Thymus (tissue), 11 donors: ENCODE results near the gene SPG11. TPM values are rescaled to one million over a fixed set of nuclear protein-coding genes. Genes with fewer than 3 reads are reported as not detected.
"Not testable (repeated sequence)": the region's sequence is repeated elsewhere in the genome, so short reads cannot be mapped to it uniquely, and the experiment has no call there.

Source experiments
- DNase-seq, 9 donors: peaks; one replicate each; pipeline ENCODE4 v3.0.0-alpha.2; 2013; ENCODE audit warnings: low spot score in 9 of 9, low read depth in 6 of 9, missing footprints in 1 of 9
- H3K27ac ChIP-seq, 2 donors: one replicate each; pipeline ENCODE4 v1.5.1; 2013; ENCODE audit warnings: control low read depth in 1 of 2, low read depth in 1 of 2, low read length in 1 of 2, mild to moderate bottlenecking in 1 of 2, moderate library complexity in 1 of 2
- H3K27me3 ChIP-seq, 2 donors: one replicate each; pipeline ENCODE4 v1.5.1; 2013; ENCODE audit warnings: low read length in 1 of 2; ENCODE audit not compliant: control insufficient read depth in 2 of 2, insufficient read depth in 1 of 2
- H3K36me3 ChIP-seq, 2 donors: one replicate each; pipeline ENCODE4 v1.5.1; 2013; ENCODE audit warnings: low read length in 1 of 2, mild to moderate bottlenecking in 1 of 2, moderate library complexity in 1 of 2; ENCODE audit not compliant: control insufficient read depth in 2 of 2, insufficient read depth in 2 of 2
- H3K4me1 ChIP-seq, 2 donors: one replicate each; pipeline ENCODE4 v1.5.1; 2013; ENCODE audit warnings: low read length in 2 of 2; ENCODE audit not compliant: control insufficient read depth in 2 of 2, insufficient read depth in 2 of 2
- H3K4me3 ChIP-seq, 2 donors: one replicate each; pipeline ENCODE4 v1.5.1; 2013; ENCODE audit warnings: low read length in 2 of 2, control low read depth in 1 of 2, mild to moderate bottlenecking in 1 of 2
- H3K9me3 ChIP-seq, 2 donors: one replicate each; pipeline ENCODE4 v1.5.1; 2013; ENCODE audit warnings: low read length in 1 of 2, mild to moderate bottlenecking in 1 of 2; ENCODE audit not compliant: control insufficient read depth in 2 of 2, insufficient read depth in 1 of 2
- WGBS: extraction: QIAGEN DNeasy Blood & Tissue Kit; methylation state at CpG from one replicate; pipeline ENCODE4 v1.1.7; 2013; 5-methylcytosine and 5-hydroxymethylcytosine counted together
- polyA plus RNA-seq: library from polyadenylated mRNA; stranded (reverse); fragments of 200-250 nt; gene quantifications from one replicate; pipeline ENCODE4 v1.2.3, GENCODE V29; 2013
- total RNA-seq: library from RNA; stranded (reverse); fragments of 120-200 nt; gene quantifications from one replicate; pipeline ENCODE4 v1.2.4, GENCODE V29; 2013
- donor health status: healthy.

SPG11 gene
- total and polyA plus RNA-seq, 2 donors = 48.0 to 67.3 TPM

DNA sequence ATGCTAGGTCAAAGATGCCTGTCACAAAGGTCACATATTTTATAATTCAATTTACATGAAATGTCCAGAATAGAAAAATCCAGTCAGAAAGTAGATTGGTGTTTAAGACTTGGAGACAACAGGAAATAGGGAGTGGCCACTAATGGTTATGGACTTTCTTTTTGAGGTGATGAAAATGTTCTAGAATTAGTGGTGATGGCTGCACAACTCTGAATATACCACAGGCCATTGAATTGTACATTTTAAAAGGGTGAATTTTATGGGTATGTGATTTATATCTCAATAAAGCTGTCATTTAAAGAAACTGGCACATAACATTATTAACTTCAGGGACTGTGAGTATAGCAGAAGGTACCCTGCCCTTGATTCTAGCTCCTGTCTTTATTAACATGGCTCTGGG, 15.8 kb downstream of the SPG11 start:
- no peaks in the 10 kb centered on the region for H3K4me1 ChIP-seq
- no peak overlapping the region for H3K27ac ChIP-seq
- H3K27me3 ChIP-seq = no peaks in the 10 kb centered on the region
- no peak for DNase-seq
- no peaks in the 10 kb centered on the region for H3K9me3 ChIP-seq
- H3K4me3 ChIP-seq = no peak overlapping the region
- peaks cover 18 to 50% of the 10 kb centered on the region in 2 donors for H3K36me3 ChIP-seq

DNA sequence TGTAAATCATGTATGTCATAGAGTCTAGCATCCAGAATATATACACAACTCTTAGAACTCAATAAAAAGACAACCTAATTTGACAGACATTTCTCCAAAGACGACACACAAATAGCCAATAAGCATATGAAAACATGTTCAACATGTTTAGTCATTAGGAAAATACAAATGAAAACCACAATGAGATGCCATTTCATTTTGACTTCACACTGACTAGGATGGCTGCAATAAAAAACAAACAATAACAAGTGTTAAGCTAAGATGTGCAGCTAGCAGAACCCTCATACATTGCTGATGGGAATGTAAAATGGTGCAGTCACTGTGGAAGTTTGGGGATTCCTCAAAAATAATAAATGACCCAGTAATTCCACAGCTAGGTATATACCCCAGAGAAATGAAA, 16.4 kb downstream of the SPG11 start:
- Histone ChIP-seq H3K4me3 (no peak overlapping the region), H3K9me3 (no peaks in the 10 kb centered on the region), H3K36me3 (peaks cover 18 to 48% of the 10 kb centered on the region in 2 donors), H3K27ac (no peak overlapping the region), H3K27me3 (no peaks in the 10 kb centered on the region), H3K4me1 (no peaks in the 10 kb centered on the region)
- WGBS = 96% methylated on average over 1 of the region's 1 CpG
- DNase-seq = no peak

DNA sequence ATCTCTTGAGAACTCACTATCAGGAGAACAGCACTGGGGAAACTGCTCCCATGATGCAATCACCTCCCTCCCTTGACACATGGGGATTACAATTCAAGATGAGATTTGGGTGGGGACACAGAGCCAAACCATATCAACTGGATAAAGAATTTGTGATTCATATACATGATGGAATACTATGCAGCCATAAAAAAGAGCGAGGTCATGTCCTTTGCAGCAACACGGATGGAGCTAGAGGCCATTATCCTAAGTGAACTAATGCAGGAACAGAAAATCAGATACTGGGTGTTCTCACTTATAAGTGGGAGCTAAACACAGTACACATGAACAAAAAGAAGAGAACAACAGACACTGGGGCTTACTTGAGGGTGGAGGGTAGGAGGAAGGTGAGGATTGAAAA, 17.0 kb downstream of the SPG11 start:
- Histone ChIP-seq H3K27me3 (no peaks in the 10 kb centered on the region), H3K9me3 (no peaks in the 10 kb centered on the region), H3K27ac (no peak overlapping the region), H3K4me1 (no peaks in the 10 kb centered on the region), H3K36me3 (peaks cover 19 to 43% of the 10 kb centered on the region in 2 donors), H3K4me3 (no peak overlapping the region)
- WGBS = 96% methylated on average over 2 of the region's 2 CpGs
- DNase-seq = no peak

DNA sequence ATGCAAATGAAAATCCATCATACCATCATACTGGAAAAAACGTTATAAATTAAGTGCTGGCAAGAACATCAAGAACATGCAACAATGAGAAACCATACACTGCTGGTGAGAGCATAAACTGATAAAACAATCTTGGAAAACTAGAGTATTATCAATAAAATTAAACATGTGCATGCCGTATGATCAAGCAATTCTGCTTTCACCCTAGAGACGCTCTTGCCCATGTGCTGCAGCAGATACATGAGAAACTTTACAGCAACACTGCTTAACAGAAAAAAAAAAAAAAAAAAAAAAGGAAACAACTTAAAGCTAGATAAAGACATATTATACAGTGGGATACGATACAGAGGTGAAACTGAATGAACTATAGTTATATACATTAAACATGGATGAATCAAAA, 21.8 kb downstream of the SPG11 start:
- no peak for DNase-seq
- H3K27ac ChIP-seq = no peak overlapping the region
- peaks cover 22 to 26% of the 10 kb centered on the region in 2 donors for H3K36me3 ChIP-seq
- no peak overlapping the region for H3K4me3 ChIP-seq
- WGBS = 97% methylated on average over 4 of the region's 4 CpGs
- no peaks in the 10 kb centered on the region for H3K4me1 ChIP-seq
- no peaks in the 10 kb centered on the region for H3K9me3 ChIP-seq
- H3K27me3 ChIP-seq = no peaks in the 10 kb centered on the region

DNA sequence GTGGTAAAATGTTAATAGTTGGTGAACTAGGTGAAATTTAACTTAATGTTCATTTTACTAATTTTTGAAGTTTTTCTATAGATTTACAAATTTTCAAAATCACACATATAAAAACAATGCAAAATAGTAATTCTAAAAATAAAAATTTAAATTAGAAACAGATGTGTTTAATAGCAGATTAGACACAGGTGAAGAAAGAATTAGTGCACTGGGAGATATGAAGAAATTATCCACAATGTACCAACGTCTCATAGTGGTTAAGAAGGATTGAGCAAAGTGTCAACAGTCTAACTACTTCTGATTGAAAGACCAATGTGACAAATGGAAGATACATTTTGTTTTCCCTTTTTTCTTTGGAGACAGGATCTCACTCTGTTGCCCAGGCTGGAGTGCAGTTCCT, 26.5 kb downstream of the SPG11 start:
- H3K36me3 ChIP-seq = peaks cover 38 to 45% of the 10 kb centered on the region in 2 donors

DNA sequence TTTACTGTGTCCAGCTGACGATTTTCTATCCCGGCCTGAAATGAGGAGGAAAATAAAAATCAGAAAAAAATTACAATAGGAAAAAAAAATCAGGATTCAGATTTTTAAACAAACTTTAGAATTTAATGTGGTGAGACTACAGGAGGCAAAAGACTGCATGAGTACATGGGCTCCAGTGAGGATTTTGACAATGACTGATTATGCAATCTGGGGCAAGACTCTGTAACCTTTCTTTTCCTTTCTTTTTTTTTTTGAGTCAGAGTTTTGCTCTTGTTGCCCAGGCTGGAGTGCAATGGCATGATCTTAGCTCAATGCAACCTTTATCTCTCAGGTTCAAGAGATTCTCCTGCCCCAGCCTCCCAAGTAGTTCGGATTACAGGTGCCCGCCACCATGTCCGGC, 29.9 kb downstream of the SPG11 start:
- no peaks in the 10 kb centered on the region for H3K4me1 ChIP-seq
- 98% methylated on average over 5 of the region's 5 CpGs for WGBS
- no peak for DNase-seq
- no peak overlapping the region for H3K27ac ChIP-seq
- no peak overlapping the region for H3K4me3 ChIP-seq
- H3K36me3 ChIP-seq = peaks cover 48% of the 10 kb centered on the region in 2 donors
- no peaks in the 10 kb centered on the region for H3K9me3 ChIP-seq
- H3K27me3 ChIP-seq = no peaks in the 10 kb centered on the region

More for the DNA sequence above, 26.5 kb downstream of the SPG11 start:
- Histone ChIP-seq H3K9me3 (no peaks in the 10 kb centered on the region), H3K27me3 (no peaks in the 10 kb centered on the region), H3K4me1 (no peaks in the 10 kb centered on the region), H3K27ac (no peak overlapping the region), H3K4me3 (no peak overlapping the region)
- no peak for DNase-seq
- WGBS = 97% methylated on average over 1 of the region's 1 CpG

DNA sequence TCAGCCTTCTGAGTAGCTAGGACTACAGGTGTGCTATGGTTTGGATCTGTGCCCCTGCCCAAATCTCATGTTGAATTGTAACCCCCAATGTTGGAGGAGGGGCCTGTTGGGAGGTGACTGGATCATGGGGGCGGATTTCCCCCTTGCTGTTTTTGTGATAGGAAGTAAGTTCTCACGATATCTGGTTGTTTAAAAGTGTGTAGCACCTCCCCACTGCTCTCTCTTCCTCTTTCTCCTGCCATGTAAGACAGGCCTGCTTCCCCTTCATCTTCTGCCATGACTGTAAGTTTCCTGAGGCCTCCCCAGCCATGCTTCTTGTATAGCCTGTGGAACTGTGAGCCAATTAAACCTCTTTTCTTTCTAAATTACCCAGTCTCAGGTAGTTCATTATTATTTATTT, 38.2 kb downstream of the SPG11 start:
- H3K9me3 ChIP-seq, H3K4me1 ChIP-seq, H3K27ac ChIP-seq, DNase-seq, H3K4me3 ChIP-seq, H3K27me3 ChIP-seq: not testable (repeated sequence)
- H3K36me3 ChIP-seq = peaks cover 28 to 52% of the 10 kb centered on the region in 2 donors
- 87% methylated on average over 2 of the region's 2 CpGs for WGBS

DNA sequence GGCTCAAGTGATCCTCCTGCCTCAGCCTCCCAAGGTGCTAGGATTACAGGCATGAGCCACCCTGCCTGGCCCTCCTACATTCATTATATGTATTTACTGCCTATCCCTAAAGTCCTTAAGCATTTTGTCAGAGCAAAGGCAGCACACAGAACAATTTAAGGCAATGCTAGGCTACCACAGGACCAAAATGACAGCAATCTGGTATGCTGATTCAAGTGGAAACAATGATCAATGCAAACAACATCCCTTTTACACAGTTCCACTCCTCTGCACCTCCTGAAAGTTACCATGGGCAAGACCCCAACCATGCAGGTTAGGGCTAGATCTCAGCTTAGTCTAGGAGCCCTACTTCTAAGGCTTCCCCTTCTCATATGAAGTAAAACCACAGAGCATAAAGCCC, 40.3 kb downstream of the SPG11 start:
- no peak for DNase-seq
- no peak overlapping the region for H3K4me3 ChIP-seq
- H3K27me3 ChIP-seq = no peaks in the 10 kb centered on the region
- H3K9me3 ChIP-seq = no peaks in the 10 kb centered on the region
- H3K27ac ChIP-seq = no peak overlapping the region
- H3K36me3 ChIP-seq = peaks cover 19 to 47% of the 10 kb centered on the region in 2 donors
- H3K4me1 ChIP-seq = no peaks in the 10 kb centered on the region

DNA sequence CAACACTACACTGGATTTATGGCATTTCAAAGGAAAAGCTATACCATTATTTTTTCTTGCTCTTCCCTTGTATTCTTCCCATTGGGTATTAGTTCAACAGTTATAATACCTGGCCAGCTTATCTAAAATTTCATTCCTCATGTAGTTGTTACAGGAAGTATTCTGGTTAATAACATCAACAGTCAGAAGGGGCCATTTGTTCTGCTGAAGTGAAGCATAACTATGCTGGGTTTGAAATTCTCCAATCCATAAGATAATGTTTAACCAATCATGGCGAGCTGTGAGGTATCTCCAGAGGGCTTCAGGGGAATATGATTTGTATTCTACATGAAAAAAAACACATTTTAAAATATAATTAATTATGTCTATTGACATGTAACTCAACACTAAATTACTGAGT, 43.4 kb downstream of the SPG11 start:
- Histone ChIP-seq H3K4me1 (no peaks in the 10 kb centered on the region), H3K27me3 (no peaks in the 10 kb centered on the region), H3K9me3 (no peaks in the 10 kb centered on the region), H3K27ac (no peak overlapping the region), H3K36me3 (peaks cover 17 to 41% of the 10 kb centered on the region in 2 donors), H3K4me3 (no peak overlapping the region)
- 99% methylated on average over 1 of the region's 1 CpG for WGBS
- no peak for DNase-seq

DNA sequence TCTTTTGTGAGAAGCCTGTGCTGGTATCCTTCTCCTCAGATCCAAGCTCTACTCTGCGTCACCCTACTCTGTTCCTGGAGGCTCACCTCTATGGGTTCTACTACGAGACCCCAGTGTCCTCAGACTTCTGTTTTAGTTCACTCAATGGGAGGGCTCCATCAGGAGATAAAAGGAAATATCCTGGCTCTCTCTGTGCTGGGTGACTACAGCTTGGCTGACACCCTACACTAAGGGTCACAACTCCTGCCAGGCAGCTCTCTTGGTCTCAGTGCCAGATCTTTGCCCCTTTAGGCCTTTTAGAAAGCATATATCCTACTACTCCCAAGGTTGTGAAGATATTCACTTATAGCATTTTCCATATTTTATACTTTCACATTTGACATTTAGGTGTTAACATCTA, 46.5 kb downstream of the SPG11 start:
- whole genome bisulfite sequencing = 94% methylated on average over 2 of the region's 2 CpGs
- no peak for DNase-seq
- no peaks in the 10 kb centered on the region for H3K27me3 ChIP-seq
- H3K4me3 ChIP-seq = no peak overlapping the region
- H3K4me1 ChIP-seq = no peaks in the 10 kb centered on the region
- H3K27ac ChIP-seq = no peak overlapping the region
- H3K36me3 ChIP-seq = peaks cover 16 to 46% of the 10 kb centered on the region in 2 donors
- no peaks in the 10 kb centered on the region for H3K9me3 ChIP-seq
